GM12878 (cell line): ENCODE measurements around the gene CORO2B. TPM values are rescaled to one million over a fixed set of nuclear protein-coding genes. Genes with fewer than 3 reads are reported as not detected.

Experiments
- ATAC-seq: fragments of 200-7000 bp; cut with Tn5 transposase; 3 replicates; pipeline ENCODE4 v1.9.1; 2020; ENCODE audit warnings: mild to moderate bottlenecking, moderate library complexity
- BruUV-seq: library from RNA; stranded (reverse); fragments of 400-500 nt; replicated peaks from 2 replicates; lab custom pipeline; 2021; lab: Mats Ljungman, UMichigan
- CTCF ChIA-PET: fragments of 300-600 bp; sonication (Branson Sonifier 250); formaldehyde crosslinking; extraction: SDS; loops from one replicate; lab custom pipeline; 2021; ENCODE audit warnings: inconsistent platforms; lab: Yijun Ruan, JAX
- POLR2A ChIA-PET: fragments of 350-600 bp; formaldehyde crosslinking; extraction: SDS; loops from one replicate; lab custom pipeline; 2021; ENCODE audit warnings: inconsistent platforms; lab: Charles Lee
- RAD21 ChIA-PET: fragments of 300-600 bp; sonication (Branson Sonifier 250); formaldehyde crosslinking; loops from one replicate; lab custom pipeline; 2023; ENCODE audit warnings: antibody characterized with exemption; ENCODE audit not compliant: unreplicated experiment; lab: Charles Lee
- SMC1A ChIA-PET: fragments of 300-600 bp; sonication (Branson Sonifier 250); formaldehyde crosslinking; loops from one replicate; lab custom pipeline; 2023; ENCODE audit not compliant: unreplicated experiment, uncharacterized antibody; lab: Charles Lee
- DNase-seq: peaks from one replicate; pipeline ENCODE4 v3.0.0-alpha.2; 2011; ENCODE audit warnings: low read depth, low spot score
- FAIRE-seq: peaks from 3 replicates; lab custom pipeline; 2011; peaks lifted over from hg19 to GRCh38; lab: Jason Lieb, UNC
- H2AFZ ChIP-seq: 2 replicates; pipeline ENCODE4 v1.6.0; 2011; ENCODE audit warnings: low read depth, low read length, control low read depth; ENCODE audit not compliant: control insufficient read depth
- H3K27ac ChIP-seq: 2 replicates; pipeline ENCODE4 v1.5.1; 2011; ENCODE audit warnings: control low read depth; ENCODE audit not compliant: control insufficient read depth, insufficient read depth
- H3K27me3 ChIP-seq, 2 experiments: replicated peaks in 1 of 2; 2 replicates each; pipeline versions ENCODE4 v1.6.0 to v1.6.1; 2011; ENCODE audit warnings: low read length in 1 of 2; ENCODE audit not compliant: control insufficient read depth in 2 of 2, insufficient read depth in 2 of 2
- H3K36me3 ChIP-seq, 2 experiments: 2 replicates each; pipeline ENCODE4 v1.5.1; 2011; ENCODE audit warnings: low read length in 1 of 2; ENCODE audit not compliant: control insufficient read depth in 2 of 2, insufficient read depth in 2 of 2
- H3K4me1 ChIP-seq: 2 replicates; pipeline ENCODE4 v1.6.1; 2011; ENCODE audit warnings: mild to moderate bottlenecking, low read length, moderate library complexity, mixed read lengths; ENCODE audit not compliant: control insufficient read depth, insufficient read depth
- H3K4me2 ChIP-seq: 2 replicates; pipeline ENCODE4 v1.6.0; 2011; ENCODE audit warnings: control low read depth; ENCODE audit not compliant: control insufficient read depth, insufficient read depth
- H3K4me3 ChIP-seq: fragments of 200-600 bp; sonication (generic); 2 replicates; pipeline ENCODE4 v1.5.1; 2016
- H3K79me2 ChIP-seq: 2 replicates; pipeline ENCODE4 v1.6.0; 2011; ENCODE audit warnings: low read length; ENCODE audit not compliant: control insufficient read depth, insufficient read depth
- H3K9ac ChIP-seq: 2 replicates; pipeline ENCODE4 v1.8.0; 2011; ENCODE audit warnings: low read length, control low read depth, mixed read lengths; ENCODE audit not compliant: control insufficient read depth, insufficient read depth
- H3K9me3 ChIP-seq: replicated peaks from 3 replicates; pipeline ENCODE4 v1.5.1; 2011; ENCODE audit warnings: mild to moderate bottlenecking, low read length; ENCODE audit not compliant: control insufficient read depth, insufficient read depth
- H4K20me1 ChIP-seq: 2 replicates; pipeline ENCODE4 v1.6.0; 2011; ENCODE audit not compliant: control insufficient read depth, insufficient read depth
- ATF3 ChIP-seq: IDR thresholded peaks from 2 replicates; pipeline ENCODE4 v1.6.1; 2011; ENCODE audit warnings: low read depth, mild to moderate bottlenecking, low read length, moderate library complexity, borderline replicate concordance; ENCODE audit errors: extremely low read depth
- BCL11A ChIP-seq: IDR thresholded peaks from 2 replicates; pipeline ENCODE4 v1.6.1; 2011; ENCODE audit warnings: low read depth, low read length
- EGR1 ChIP-seq, 2 experiments: IDR thresholded peaks; 1 replicate in 1 of 2; 2 replicates in 1 of 2; pipeline ENCODE4 v1.6.1; 2011 to 2012; ENCODE audit warnings: low read depth in 2 of 2, low read length in 2 of 2, borderline replicate concordance in 1 of 2, mild to moderate bottlenecking in 1 of 2, moderate library complexity in 1 of 2
- EZH2 ChIP-seq: IDR thresholded peaks from 2 replicates; pipeline ENCODE4 v1.6.1; 2012; ENCODE audit warnings: low read depth, mild to moderate bottlenecking, control low read depth, inconsistent platforms, low read length, borderline replicate concordance; ENCODE audit not compliant: control insufficient read depth
- FOXK2 ChIP-seq: fragments of 450-650 bp; IDR thresholded peaks from 2 replicates; pipeline ENCODE4 v1.6.1; 2017; ENCODE audit warnings: mild to moderate bottlenecking, moderate library complexity
- NFYA ChIP-seq: IDR thresholded peaks from 2 replicates; pipeline ENCODE4 v1.6.1; 2011; ENCODE audit warnings: low read depth, mild to moderate bottlenecking, low read length, improper control_type of control experiment, borderline replicate concordance
- NFYB ChIP-seq: IDR thresholded peaks from 2 replicates; pipeline ENCODE4 v1.6.1; 2011; ENCODE audit warnings: low read depth, mild to moderate bottlenecking, low read length, improper control_type of control experiment, moderate library complexity; ENCODE audit not compliant: insufficient read depth
- PAX5 ChIP-seq: IDR thresholded peaks from 2 replicates; pipeline ENCODE4 v1.6.1; 2011; ENCODE audit warnings: low read depth, low read length, borderline replicate concordance
- POLR2A ChIP-seq: IDR thresholded peaks from 2 replicates; pipeline ENCODE4 v1.6.1; 2011; ENCODE audit warnings: low read depth, mild to moderate bottlenecking, low read length
- RELA ChIP-seq: fragments of 450-650 bp; IDR thresholded peaks from 2 replicates; pipeline ENCODE4 v1.8.0; 2014; ENCODE audit warnings: borderline replicate concordance; ENCODE audit not compliant: partially characterized antibody
- REST ChIP-seq: IDR thresholded peaks from 2 replicates; pipeline ENCODE4 v1.6.1; 2012; ENCODE audit warnings: mild to moderate bottlenecking, low read depth, low read length
- SPI1 ChIP-seq: IDR thresholded peaks from 2 replicates; pipeline ENCODE4 v1.6.1; 2011; ENCODE audit warnings: low read depth, mild to moderate bottlenecking, low read length, moderate library complexity, borderline replicate concordance; ENCODE audit not compliant: insufficient read depth
- ZBTB4 ChIP-seq: fragments of 450-650 bp; formaldehyde crosslinking; IDR thresholded peaks from 2 replicates; pipeline ENCODE4 v1.4.0; 2022; ENCODE audit warnings: mild to moderate bottlenecking, moderate library complexity
- ZNF384 ChIP-seq: IDR thresholded peaks from 2 replicates; pipeline ENCODE4 v1.6.1; 2012; ENCODE audit warnings: low read depth, mild to moderate bottlenecking, low read length, improper control_type of control experiment, borderline replicate concordance
- WGBS: methylation state at CpG from one replicate; pipeline ENCODE4 v1.1.6; 2016; ENCODE audit warnings: low lambda C conversion rate; ENCODE audit not compliant: insufficient replicate concordance, insufficient coverage; ENCODE audit errors: missing lambda C conversion rate; 5-methylcytosine and 5-hydroxymethylcytosine counted together
- in situ Hi-C: fragments of 300-500 bp; cut with MboI; formaldehyde crosslinking; loops from 9 replicates; pipeline ENCODE4 v1.14.3; 2018; ENCODE audit warnings: mixed read lengths
- intact Hi-C: fragments of 100-400 bp; cut with micrococcal nuclease; formaldehyde crosslinking; loops from one replicate; pipeline ENCODE4 v1.14.2; 2022; ENCODE audit not compliant: unreplicated experiment
- polyA plus RNA-seq, 11 experiments: library from polyadenylated mRNA; depleted of rRNA in 4 of 11; unstranded in 6 of 11; stranded (reverse) in 5 of 11; fragments of >200 nt; fragmentation: Nextera tagmentation in 4 of 11; fragmentation: Illumina TruSeq in 1 of 11; extraction: Ambion mirVana in 4 of 11; extraction: Trizol in 1 of 11; gene quantifications; 1 replicate in 1 of 11; 2 replicates in 10 of 11; pipeline versions ENCODE4 v1.2.1 to v1.2.3, GENCODE V29; 2011 to 2016; ENCODE audit warnings: inconsistent platforms in 2 of 11, missing spikeins in 2 of 11, low read depth in 1 of 11
- total RNA-seq, 4 experiments: library from RNA; depleted of rRNA in 3 of 4; stranded (reverse); fragments of >200 nt in 3 of 4; fragmentation: Illumina TruSeq in 1 of 4; extraction: Trizol in 1 of 4; gene quantifications; 2 replicates each; pipeline versions ENCODE4 v1.2.1 to v1.2.3, GENCODE V29; 2013 to 2021

Gene CORO2B
- total and polyA plus RNA-seq, 10 of the 15 experiments (the other 5 are each of a cell fraction or from before 2014, with no cell fraction given), result 0.05 to 0.73 (median 0.13) TPM; not detected in 4

- H2AFZ ChIP-seq, result no peak overlapping the region
- ChIA-PET SMC1A (interaction anchor here (1.0 to 1.6 kb wide), 4 partner anchors 10 to 102 kb away, joined by 4 to 5 read pairs (median 4); no protein-coding TSS in a partner anchor), CTCF (interaction anchor here (1.3 kb wide), 1 partner anchor 56 kb away, joined by 3 read pairs; no protein-coding TSS in a partner anchor), RAD21 (interaction anchor here (2.0 kb wide), 1 partner anchor 103 kb away, joined by 5 read pairs; no protein-coding TSS in a partner anchor), POLR2A (no interaction called here)
- no peaks in the 10 kb centered on the region for H3K79me2 ChIP-seq
- no peaks in the 10 kb centered on the region for H3K27me3 ChIP-seq
- H3K9ac ChIP-seq, result no peak overlapping the region
- ATAC-seq, result no peak
- DNase-seq, result no peak
- no peaks in the 10 kb centered on the region; the same call in 2 of the 3 replicates for H3K9me3 ChIP-seq
- no peaks in the 10 kb centered on the region for H3K4me1 ChIP-seq
- H3K4me3 ChIP-seq, result no peak overlapping the region
- no peak for FAIRE-seq
- 0 out of 4 replicates have a peak, but pooled peaks cover 0 to 4% of the 10 kb centered on the region in 2 experiments for H3K36me3 ChIP-seq
- no peak overlapping the region for H3K27ac ChIP-seq
- in situ Hi-C loops (no loop called here), intact Hi-C loops (no loop called here)
- H4K20me1 ChIP-seq, result no peaks in the 10 kb centered on the region
- TF ChIP-seq NFYB (no peak), SPI1 (no peak), RELA (no peak), EZH2 (no peak), NFYA (no peak), PAX5 (no peak), ATF3 (no peak), BCL11A (no peak), REST (no peak), POLR2A (no peak), ZNF384 (no peak), ZBTB4 (CRISPR knock-in tag) (no peak), FOXK2 (no peak), EGR1 (IDR thresholded peaks at IDR 0.05; ENCODE audit: borderline replicate concordance in 1 of 2, low read depth in 2 of 2, low read length in 2 of 2) (no peak)
- no peak overlapping the region for H3K4me2 ChIP-seq
- 40% methylated on average over 2 of the region's 2 CpGs for WGBS
- no TSS peak for BruUV-seq
These were observed 194.2 kb downstream of the CORO2B start for GRCh38 chr15:68773036-68773435.
